Measurements from ENCODE around the gene GPR35.
A peak's percentile ranks its signal among the peaks of the same experiment; 100 is the strongest.

The GPR35 gene

DNA sequence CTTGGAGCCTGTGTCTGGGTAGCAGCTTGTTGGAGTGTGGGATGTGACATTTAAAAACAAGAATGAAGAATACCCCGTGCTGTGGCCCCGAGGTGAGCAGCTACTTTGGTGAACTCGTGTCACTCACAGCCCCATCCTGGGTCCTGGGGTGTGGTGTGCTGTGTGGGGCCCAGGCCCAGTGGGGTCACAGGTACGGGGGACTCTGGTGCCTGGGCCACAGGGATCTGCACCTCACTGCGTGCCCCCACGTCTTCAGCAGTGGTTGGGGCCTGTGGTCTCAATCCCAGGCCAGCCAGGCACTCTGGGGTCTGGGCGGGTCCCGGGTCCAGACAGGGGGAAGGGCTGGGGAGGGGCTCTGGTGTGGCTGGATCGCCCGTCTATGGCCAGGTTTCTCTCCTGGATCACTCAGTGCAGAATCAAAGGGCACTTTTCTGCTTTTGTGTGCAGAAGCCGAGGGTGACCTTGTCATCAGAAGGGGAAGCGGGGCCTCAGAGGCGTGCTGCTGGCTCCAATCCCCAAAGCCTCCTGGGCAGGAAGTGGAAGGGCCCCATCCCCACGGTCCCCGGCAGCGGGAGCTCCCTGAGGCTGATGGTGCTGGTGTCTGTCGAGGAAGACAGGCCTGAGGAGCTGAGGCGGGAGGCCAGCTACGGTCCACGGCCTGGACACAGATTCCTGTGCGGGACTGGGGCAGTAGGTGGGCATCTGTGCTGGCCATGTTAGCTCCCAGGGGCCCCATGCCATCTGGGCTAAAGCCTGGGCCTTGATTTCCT lies 1.4 kb downstream of the GPR35 start:
- no peak for DNase-seq

DNA sequence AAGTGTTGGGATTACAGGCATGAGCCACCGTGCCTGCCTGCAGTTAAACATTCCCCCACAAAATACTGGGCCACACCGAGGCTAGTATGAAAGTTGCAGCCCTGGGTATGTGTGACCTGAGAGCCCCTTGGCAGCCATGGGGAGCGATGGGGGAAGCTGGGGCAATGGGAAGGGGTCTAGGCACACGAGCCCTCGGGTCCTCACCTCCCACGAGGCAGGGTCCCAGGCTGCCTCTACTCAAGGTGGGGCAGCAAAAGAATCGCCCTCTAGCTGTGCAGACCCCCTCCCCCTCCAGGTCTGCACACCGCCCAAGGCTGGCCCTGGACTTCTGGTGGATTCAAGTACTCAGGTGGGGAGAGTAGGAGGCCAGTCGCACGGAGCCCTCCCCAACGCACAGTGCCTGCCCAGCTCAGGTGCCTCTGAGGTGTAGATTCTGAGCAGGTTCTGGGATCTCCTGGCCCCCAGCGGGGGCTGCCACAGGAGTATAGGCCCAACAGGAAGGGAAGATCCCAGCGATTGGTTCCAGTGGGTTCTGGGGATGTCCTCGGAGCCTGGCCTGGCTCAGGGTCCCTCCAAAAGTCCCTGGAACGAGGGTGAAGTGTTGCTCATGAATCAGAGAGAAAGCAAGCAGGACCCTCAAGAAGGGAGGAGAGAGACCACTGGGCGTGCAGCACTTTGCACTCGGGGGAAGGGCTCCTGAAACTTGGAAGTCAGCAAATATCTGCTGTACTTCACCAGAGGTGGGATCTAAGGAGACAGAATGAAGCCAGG lies 2.6 kb downstream of the GPR35 start:
- DNase-seq, result no peak

DNA sequence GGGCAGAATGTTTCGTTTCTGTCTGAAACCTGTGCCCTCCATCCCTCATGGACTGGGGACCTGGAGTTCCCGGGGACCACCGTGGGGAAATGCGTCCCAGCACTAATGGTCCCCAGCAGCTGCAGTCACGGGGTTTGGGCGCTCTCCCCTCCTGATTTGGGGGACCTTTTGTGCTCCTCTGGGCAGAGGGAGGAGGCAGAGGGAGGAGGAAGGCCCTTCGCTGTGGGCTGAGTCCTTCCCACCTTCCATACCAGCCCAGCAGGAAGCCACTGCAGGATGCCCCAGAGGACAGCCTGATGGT lies 3.2 kb downstream of the GPR35 start:
- DNase-seq, result no peak

DNA sequence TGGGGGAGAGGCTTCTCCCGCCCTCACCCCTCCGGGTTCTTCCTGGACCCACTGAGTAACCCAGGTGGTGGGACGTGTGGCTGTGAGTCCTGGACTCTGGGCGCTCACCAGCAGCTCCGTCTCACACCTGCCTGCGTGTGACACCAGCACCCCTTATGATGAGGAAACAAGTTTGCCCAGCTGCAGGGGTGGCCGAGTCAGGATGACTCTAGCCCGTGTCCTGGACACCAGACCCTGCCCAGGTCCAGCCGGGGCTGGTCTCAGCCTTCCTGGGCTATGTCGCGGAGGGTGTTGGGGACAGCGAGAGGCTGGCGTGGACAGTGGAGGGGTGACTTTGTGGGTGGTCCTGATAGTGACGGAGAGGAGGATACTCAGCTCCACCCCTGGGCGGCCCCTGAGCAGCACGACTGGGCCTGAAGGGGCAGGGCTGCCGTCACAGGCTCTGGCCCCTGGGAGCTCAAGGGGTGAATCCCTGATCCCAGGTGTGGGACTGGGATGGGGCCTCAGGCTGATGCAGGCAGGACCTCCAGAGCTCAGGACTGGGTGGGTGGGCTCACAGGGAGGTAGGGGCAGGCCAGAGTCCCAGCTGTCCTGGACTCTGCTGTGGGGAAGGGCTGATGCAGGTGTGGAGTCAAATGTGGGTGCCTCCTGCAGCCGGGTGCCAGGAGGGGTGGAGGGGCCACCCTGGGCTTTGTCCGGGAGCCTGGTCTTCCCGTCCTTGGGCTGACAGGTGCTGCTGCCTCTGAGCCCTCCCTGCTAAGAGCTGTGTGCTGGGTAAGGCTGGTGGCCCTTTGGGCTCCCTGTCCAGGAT lies 3.7 kb downstream of the GPR35 start:
- no peak for DNase-seq

DNA sequence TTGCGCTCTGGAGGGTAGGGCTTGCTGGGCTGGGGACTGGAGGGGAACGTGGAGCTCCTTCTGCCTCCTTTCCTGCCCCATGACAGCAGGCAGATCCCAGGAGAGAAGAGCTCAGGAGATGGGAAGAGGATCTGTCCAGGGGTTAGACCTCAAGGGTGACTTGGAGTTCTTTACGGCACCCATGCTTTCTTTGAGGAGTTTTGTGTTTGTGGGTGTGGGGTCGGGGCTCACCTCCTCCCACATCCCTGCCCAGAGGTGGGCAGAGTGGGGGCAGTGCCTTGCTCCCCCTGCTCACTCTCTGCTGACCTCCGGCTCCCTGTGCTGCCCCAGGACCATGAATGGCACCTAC lies 4.3 kb downstream of the GPR35 start:
- no peak for DNase-seq

DNA sequence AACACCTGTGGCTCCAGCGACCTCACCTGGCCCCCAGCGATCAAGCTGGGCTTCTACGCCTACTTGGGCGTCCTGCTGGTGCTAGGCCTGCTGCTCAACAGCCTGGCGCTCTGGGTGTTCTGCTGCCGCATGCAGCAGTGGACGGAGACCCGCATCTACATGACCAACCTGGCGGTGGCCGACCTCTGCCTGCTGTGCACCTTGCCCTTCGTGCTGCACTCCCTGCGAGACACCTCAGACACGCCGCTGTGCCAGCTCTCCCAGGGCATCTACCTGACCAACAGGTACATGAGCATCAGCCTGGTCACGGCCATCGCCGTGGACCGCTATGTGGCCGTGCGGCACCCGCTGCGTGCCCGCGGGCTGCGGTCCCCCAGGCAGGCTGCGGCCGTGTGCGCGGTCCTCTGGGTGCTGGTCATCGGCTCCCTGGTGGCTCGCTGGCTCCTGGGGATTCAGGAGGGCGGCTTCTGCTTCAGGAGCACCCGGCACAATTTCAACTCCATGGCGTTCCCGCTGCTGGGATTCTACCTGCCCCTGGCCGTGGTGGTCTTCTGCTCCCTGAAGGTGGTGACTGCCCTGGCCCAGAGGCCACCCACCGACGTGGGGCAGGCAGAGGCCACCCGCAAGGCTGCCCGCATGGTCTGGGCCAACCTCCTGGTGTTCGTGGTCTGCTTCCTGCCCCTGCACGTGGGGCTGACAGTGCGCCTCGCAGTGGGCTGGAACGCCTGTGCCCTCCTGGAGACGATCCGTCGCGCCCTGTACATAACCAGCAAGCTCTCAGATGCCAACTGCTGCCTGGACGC lies 4.9 kb downstream of the GPR35 start:
- DNase-seq, result no peak

DNA sequence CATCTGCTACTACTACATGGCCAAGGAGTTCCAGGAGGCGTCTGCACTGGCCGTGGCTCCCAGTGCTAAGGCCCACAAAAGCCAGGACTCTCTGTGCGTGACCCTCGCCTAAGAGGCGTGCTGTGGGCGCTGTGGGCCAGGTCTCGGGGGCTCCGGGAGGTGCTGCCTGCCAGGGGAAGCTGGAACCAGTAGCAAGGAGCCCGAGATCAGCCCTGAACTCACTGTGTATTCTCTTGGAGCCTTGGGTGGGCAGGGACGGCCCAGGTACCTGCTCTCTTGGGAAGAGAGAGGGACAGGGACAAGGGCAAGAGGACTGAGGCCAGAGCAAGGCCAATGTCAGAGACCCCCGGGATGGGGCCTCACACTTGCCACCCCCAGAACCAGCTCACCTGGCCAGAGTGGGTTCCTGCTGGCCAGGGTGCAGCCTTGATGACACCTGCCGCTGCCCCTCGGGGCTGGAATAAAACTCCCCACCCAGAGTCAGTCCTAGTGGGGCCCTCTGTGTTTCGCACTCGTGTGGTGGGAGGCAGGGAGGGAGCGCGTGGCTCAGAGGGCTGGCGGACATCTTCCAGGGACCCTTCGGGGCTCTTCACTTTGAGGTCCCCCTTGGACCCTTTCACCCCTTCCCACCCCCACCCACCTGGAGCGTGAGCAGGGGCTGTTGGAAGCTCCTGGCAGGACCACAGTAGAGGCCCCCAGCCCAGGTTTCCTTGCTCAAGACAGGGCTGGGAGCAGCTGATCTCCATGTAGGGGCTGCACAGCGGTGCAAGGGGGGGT lies 5.7 kb downstream of the GPR35 start:
- no peak for DNase-seq

DNA sequence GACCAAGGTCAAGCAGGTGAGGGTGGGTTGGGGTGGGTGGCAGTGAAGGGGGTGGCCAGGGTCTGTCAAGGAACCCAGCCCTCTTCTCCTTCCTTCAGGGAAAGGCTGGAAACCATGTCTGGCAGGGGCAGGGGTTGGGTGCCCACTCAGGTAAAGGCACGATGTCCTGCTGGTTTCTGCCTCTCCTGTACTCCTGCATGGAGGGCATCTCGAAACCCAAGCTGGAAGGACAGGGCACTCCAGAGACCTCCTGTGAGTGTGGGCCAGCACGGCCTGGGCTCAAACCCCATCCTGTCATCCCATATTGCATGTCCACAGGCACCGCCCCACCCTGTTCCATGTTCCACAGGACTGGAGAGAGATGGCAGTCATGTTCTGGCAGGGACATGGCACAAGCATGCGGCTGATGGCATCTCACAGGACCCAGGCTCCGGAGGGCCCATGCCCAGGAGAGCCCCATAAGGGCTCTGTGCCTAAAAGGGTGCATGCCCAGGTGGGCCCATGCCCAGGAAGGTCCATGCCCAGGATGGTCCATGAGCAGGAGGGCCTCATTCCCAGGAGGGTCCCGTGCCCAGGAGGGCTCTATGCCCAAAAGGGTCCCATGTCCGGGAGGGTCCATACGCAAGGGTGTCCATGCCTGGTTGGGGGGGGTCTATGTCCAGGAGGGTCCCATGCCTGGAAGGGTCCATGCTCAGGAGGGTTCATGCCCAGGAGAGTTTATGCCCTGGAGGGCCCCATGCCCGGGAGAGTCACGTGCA lies 6.4 kb downstream of the GPR35 start:
- DNase-seq, result no peak

DNA sequence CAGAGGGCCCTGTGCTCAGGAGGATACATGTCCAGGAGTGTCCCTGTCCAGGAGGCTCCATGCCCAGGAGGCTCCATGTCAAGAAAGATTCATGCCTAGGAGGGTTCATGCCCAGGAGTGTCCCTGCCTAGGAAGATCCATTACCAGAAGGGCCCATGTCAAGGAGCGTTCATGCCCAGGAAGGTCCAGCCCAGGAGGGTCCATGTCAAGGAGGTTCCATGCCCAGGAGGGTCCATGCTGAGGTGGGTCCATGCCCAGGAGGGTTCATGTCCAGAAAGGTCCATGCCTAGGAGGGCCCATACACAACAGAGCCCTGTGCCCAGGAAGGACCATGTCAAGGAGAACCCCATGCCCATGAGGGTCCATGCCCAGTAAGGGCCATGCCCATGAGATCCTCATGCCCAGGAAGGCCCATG lies 7.0 kb downstream of the GPR35 start:
- DNase-seq, result no peak

DNA sequence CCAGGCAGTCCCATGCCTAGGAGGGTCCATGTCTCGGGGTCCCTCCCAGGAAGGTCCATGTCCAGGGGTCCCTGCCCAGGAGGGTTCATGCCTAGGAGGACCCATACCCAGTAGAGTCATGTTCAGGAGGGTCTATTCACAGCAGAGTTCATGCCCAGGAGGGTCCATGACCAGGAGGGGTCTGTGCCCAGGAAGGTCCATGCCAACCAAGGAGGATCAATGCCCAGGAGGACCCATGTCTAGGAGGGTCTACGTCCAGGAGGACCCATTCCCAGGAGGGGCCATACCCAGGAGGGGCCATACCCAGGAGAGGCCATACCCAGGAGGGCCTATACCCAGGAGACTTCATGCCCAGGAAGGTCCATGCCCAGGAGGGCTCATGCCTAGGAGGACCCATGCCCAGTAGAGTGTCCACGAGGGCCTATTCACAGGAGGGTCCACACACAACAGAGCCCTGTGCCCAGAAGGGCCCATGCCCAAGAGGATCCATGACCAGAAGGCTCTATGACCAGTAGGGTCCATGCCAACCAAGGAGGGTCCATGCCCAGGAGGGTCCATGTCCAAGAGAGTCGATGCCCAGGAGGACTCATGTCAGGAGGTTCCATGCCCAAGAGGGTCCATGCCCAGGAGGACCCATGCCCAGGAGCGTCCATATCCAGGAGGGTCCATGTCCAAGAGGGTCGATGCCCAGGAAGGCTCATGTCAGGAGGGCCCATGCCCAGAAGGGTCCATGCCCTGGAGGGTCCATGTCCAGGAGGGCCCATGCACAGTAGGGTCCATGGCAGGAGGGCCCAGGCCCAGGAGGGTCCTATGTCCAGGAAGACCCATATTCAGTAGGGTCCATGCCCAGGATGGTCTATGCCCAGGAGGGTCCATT lies 10.1 kb downstream of the GPR35 start:
- no peak for DNase-seq

DNA sequence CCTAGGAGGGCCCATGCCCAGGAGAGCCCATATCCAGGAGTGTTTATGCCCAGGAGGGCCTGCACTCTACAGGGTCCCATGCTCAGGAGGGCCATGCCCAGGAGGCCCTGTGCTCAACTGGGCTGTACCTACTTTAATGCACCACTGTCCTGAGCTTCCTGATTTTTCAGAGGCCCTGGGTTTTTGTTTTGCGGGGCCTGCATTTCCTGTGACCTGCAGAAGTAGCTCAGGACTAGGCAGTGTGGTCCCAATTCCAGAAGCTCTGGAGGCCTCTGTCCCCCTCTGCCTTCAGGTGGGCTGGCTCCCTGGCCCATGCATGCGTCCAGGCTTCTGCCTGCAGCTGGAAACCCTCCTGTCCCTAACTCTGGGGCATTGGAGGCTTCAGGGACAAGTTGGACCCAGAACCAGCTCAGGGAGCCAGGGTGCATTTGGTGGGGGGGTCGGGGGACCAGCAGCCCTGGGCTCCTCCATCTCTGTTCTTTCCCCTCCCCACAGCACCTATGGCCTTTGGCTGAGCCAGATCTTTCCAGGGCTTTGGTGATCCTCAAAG lies 10.8 kb downstream of the GPR35 start:
- DNase-seq, result no peak

DNA sequence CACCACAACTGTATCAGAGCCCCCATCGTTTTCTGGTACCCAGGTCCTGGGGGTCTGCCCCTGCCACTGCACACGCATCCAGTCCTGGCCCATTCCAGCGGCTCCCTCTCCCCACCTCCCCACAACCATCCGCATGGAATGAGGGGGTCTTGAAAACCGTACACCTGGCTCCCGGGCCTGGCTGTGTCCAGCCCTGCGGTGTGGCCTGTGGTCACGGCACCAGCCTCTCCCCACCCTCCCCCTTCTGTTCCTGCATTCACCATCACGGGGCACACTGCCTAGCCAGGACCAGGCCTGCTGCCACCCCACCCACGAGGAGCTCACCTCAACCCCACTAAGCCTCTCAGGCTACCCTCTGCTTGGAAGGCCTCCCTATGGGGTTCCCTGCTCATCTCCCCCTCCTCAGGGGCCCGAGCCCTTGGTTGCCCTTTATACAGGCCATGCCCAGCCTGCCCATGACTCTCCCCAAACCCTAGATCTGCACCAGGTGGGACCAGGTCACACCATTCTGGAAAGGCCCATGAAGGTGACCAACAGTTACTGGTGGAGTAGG lies 11.4 kb downstream of the GPR35 start:
- DNase-seq, result no peak

DNA sequence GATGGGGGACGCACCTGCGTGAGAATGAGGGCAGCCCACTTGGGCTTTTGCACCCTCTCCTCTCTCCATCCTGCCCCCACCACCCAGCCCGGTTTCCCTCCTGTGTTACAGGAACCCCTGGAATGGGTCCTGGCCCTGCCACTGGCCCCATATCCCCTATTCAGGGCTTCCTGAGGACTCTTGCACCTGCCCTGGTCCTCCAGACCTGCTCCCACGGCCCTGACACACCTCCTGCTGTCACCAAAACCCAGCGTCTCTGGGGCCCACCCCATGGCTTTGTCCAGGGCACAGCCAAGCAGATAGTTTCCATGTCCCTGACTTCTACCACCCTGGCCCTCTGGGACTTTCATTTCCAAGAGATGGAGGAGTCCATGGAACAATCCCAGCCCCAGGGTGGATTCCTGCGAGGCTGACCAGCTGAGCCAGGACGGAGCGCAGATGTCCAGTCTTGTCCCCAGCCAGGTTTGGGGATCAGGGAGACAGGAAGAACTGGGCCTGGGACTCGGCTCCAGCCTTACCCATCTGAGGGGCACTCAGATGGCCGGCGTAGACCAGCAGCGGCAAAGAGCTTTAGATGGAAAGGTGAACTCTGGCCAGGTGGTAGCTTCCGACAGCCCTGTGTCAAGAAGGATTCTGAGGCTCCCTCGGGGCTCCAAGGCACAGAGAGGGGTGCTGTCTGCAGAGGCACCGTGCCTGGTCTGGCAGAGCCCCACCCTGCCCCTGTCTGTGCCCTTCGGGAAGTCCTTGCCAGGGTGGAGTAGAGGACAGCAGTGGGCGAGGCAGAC lies 12.0 kb downstream of the GPR35 start:
- DNase-seq, result no peak

DNA sequence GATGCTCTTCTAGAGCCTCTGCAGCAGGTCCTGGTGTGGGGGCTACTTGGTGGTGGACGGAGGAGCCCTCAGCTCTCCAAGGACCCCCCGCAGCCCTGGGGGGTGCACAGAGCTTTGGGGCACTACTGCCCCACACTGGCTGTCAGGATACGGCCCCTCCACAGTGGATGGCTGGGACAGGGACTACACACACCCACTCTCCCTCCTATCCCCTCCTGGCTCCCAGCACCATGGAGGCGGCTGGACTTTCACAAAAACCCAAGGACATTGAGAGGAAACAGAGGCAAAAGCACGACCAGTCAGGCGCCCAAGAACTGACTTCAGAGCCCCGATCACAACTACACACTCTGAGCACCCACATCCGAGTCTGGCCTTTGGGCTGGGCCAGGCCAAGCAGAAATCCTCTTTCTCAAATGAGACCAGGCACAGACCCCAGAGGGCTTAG lies 12.6 kb downstream of the GPR35 start:
- no peak for DNase-seq

DNA sequence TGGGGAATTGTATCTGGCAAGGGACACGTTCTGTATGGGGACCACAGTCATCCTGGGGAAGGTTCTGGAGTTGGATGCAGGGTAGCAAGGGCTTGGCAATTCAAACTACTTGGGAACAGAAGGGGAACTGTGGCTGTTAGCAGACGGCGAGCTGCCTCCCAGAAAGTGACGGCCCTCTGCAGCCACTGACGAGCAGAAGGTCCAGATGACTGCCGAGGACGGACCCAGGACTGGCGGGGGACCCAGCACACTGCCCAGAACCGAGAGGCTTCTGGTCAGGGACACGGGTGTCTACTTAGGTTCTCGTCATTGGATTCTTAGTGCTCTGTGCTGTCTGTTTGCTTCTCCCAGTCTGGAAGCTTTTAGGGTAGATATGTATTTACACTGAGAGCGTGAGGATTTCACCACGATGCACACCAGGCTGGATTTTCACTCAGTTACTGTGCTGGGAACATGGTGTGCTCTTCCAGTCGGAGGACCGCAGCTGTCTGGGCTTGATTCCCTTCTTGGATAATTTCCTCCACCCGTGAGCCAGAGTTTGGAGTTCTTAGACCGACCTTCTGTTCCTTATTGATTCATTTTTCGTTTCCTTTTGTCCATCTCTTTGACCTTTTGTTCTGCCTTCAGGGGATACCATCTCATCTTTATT lies 13.4 kb downstream of the GPR35 start:
- no peak for DNase-seq

DNA sequence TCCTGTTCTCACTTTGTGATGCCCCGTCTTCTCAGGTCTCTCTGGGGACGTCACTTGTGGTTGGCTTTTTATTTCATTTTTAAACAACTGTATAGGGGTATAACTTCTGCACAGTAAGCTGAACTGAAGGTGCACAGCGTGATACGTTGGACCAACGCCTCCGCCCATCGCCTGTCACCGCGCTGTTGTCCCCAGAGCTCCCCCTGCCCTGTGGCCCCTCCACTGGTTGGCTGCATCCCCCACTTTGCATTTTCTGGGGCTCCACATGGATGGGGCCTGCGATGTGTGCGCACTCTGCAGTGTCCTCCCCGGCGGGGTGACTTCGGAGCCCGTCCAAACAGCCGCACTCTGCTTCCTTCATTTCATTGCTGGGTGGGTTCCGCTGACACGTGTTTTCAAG lies 14.3 kb downstream of the GPR35 start:
- no peak for DNase-seq

DNA sequence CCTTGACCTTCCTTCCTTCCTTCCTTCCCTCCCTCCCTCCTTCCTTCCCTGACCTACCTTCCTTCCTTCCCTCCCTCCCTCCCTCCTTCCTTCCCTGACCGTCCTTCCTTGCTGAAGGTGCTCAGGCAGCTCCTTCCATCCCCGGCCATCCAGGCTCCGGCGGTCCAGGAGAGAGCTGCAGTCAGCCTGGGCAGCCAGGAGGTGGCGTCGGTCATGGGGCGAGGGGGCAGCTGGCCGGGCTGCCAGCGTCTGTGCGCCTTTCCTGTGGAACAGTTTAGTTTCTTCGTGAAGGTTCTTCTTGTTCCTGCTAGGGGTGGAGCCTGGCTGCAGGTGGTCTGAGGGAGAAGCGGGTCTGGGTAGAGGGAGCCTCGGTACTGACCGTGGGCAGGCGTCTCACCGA lies 15.7 kb downstream of the GPR35 start:
- peak; percentile 41 for DNase-seq

DNA sequence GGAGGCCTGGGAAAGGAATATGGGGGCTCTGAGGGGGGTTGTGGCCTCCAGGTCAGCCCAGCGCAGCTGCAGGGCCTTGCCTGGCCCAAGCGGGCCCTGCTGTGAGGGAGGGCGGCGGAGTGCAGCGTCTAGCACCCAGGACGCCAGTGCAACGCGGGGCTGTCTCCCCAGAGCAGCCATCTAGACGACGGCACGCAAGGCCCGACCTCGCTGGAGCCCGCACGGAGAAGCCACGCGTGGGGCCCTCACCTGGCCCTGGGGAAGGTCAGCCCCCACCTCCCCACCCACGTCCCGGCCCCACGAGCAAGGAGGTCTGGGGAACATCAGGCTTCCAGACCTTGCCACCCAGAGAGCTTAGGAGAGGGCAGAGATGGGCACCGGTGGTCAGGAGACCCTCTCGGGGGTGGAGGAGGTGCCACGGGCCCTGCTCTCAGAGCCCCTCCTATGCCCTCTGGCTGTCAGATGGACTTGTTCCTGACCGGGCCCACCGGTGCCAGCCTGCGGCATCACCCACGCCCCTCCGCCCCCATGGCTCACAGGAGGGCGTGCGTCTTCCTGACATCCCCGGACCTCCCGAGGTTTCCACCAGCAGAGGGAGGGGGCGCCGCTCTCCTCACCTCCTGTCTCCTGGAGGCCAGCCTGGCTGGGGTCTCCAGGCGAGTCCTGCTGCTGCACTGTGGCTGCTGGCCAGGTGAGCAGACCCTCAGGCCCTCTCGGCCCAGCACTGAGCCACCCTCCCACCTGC lies 17.0 kb downstream of the GPR35 start:
- no peak for DNase-seq

Measured in NCI-H1694 treated with DMSO at 0.1 percent for 48 hours (cell line).